ENCODE data around the gene PRLH.
A peak's percentile ranks its signal among the peaks of the same experiment; 100 is the strongest.

The PRLH gene

DNA sequence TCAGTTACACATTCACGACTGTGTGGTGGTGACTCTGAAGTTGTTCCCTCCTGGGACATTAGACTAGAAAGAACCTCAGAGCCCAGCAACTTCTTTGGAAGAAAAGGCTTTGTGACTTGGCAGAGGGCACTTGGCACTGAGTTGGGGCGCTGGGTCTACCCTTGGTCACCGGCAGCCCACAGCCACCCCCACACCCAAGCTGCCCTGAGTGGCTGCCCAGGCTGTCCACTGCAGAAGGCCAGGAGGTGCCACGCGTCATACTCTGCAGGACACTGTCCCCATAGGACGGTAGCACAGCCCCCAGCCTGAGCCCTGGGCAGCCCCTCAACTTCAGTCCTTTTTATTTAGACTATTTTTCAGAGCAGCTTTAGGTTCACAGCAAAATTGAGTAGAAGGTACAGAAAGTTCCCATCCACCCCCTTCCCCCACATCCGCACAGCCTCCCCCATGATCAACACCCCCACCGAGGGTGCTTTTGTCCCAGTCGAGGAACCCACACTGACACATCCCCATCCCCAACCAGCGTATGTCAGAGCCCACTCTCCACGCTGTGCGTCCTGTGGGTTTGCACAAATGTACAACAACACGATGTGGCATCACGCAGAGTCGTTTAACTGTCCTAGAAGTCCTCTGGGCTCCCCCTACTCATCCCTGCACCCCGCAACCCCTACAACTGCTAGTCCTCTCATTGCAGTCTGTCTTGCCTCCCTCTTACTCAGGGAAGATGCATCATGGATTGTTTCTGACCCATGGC is 1.1 kb downstream of the PRLH start:
- DNase-seq = no peak

- no peak for DNase-seq
These were observed 1.8 kb downstream of the PRLH start for GRCh38 chr2:237568121-237568660.

DNA sequence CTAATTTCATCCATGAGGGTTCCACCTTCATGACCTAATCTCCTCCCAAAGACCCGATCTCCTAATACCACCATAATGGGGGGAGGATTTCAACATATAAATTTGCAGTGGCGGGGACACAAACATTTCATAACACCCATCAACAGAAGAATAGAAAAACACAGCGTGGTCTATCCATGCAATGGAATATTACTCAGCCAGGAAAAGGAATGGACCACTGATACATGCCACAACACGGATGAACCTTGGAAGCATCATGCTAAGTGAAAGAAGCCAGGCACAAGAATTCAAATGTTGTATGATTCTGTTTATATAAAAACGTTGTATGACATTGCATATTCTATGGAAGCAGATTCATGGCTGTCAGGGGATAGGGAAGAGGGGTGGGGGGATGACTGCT is 2.7 kb downstream of the PRLH start:
- no peak for DNase-seq

DNA sequence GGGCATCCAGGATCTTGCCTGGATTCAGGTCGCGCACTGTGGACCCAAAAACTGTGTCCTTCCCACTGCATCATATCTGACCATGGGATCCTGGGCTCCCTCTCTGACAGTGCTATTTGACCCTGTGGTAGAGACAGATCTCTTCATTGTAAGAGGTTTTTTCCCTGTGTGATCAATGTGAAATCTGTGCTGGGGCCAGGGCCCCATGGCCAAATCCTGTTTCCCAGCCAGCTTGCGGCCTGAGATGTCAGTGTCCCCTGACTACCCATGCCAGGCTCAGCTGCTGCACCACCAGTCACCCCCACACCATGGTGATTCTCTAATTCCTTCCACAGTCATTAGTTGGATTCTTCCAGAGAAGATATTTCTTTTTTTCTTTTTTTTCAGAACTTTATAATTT is 3.5 kb downstream of the PRLH start:
- DNase-seq = no peak

DNA sequence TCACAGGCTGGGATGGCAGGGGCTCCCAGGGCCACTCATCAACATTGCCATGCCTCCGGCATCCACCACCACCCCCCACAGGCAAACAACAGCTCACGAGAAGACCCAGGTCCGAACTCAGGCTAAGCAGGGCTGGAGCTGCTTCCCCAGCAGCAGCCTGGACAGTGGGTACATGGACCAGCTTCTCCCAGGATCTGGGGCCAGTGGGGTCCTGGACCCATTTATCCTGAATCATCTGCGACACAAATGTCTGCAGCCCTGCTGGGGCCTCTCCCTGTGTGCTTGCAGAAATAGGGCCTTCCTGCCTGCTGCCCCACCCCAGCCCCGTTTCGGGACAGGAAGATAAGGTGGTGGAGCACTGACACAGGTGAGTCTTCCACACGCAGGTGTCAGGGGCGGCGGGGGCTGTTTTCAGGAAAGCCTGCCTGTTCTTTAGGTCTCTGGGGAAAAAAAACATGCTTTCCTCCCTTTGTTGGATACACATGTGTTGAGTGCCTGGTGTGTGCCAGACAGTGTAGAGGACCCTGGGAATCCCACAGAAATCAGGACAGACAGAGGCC is 4.5 kb downstream of the PRLH start:
- no peak for DNase-seq

DNA sequence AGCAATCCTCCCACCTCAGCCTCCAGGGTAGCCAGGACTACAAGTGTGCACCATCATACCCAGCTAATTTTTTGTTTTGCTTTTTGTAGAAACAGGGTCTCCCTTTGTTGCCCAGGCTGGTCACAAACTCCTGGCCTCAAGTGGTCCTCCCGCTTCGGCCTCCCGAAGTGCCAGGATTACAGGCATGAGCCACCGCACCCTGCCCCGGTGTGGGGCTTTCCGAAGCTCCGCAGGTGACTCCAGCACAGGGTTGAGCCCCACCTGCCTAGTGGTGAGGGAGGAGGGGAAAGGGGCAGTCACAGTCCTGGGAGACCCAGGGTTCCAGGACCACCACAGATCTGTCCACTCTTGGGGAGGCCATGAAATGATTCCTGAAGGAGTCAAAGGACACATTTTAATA is 5.2 kb downstream of the PRLH start:
- DNase-seq = no peak

DNA sequence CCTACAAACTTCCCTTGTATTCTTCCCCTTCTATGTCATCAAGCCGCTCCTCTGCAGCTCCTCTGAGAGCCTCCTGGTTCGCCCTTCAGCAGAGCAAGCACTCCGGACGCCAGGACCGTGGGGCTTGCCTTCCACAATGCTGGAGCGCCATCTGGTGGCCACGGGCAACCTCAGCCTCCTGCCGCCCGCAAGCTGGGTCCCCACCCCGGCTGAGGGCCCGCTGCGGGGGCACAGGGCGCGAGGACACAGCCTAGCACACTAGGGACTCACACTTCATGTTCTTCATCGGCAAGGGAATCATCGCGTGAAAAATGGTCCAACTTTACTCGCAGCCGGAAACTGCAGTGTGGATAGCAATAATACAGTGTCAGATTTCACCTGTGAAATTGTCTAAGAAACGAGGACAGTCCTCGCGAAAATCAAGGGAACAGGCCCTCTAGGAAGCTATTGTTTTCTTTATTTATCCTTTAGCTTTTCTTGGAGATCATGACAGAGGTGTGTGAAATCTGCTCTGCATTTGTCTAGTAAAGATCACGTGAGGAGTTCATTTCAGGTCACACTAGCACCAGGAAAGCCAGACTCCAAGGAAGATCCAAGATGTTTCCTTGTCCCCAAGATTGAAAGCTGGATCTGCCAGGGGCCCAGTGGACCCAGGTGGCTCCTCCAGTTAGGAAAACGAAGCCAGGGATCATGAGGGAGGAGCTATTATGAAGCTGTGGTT is 5.8 kb downstream of the PRLH start:
- DNase-seq = peak; percentile 91

DNA sequence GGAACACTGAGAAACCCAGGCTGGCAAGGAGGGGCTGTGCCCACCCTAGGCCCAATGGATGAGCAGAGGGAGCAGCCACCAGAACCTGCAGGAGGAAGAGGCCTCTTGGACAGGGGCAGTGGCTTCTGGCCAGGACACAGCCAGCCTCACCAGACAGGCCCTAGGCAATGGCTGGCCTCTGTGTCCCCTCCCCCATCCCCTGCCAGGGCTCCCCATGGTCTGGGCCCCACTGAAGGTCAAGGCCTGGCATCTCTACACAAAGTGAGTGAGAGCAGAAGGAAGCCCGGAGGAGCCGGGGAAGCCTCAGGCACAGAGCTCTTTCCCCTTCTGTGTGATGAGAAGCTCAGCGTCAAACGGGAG is 6.3 kb downstream of the PRLH start:
- no peak for DNase-seq

- no peak for DNase-seq
These were observed 7.5 kb downstream of the PRLH start for GRCh38 chr2:237573721-237574415.

GRCh38 chr2:237574467-237574866 is 8.1 kb downstream of the PRLH start:
- DNase-seq = no peak

- no peak for DNase-seq
These were observed 8.8 kb downstream of the PRLH start for GRCh38 chr2:237574894-237575868.

DNA sequence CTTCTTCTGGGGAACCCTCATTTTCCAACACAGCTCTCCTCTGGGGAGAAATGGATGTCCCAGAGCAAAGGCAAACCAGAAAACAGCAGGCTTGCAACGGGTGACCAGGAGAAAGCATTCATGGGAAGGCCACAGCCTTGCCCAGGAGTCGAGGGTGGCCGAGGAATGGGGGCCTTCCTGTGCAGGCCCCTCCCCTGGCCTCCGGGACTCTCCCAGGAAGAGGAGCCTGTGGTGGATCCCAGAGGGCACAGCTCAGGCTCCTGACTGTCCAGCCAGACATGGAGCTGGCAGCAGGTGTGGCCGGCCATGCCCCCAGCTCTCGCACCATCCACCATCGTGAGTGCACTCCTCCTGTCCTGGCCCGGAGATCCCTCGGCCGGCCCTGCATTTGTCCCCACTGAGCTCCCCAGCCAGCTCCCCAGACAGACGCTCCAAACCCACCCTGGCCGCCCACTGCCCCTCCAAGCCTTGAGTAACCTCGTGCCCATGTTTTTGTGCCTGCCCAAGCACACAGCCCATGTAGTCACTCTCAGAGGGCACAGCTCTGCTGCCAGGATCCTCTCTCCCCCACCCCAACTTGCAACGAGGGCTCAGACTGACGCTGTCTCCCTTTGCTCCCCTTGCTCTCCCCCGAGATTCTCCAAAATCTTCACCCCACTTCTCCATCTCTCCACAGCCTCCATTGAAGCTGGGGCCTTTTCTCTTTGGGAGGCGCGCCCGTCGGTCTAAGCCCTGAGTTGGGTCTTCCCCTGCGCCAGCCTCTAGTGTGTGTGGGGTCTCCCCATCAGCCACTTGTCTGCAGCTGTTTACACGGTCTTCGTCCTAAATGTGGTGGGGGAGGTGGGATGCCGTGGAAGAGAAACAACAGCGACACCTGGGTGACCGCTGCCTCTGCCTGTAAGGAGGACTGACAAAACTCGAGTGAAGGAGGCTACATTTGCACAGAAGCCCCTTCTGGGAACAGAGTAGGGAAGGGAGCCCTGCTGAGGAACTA is 9.8 kb downstream of the PRLH start:
- DNase-seq = no peak

DNA sequence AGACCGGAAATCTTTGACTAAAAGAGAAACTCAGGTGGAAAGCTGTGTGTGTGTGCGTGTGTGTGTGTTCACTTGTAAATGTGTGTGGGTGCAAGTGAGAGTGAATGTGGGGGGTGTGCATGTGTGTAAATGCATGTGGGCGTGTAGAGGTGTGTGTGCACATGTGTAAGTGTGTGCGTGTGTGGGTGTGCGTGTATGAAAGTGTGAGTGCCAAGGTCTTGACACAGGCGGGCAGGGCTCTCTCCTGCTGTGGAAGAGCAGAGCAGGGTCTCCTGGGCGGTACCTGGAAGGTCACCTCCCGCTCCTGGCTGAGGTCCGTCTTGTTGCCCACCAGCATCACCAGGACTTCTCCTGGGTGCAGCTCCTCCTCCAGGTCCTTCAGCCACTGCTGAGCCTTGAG is 10.6 kb downstream of the PRLH start:
- DNase-seq = no peak

GRCh38 chr2:237577458-237577857 is 11.1 kb downstream of the PRLH start:
- DNase-seq = no peak

- no peak for DNase-seq
These were observed 11.8 kb downstream of the PRLH start for GRCh38 chr2:237577956-237578870.

DNA sequence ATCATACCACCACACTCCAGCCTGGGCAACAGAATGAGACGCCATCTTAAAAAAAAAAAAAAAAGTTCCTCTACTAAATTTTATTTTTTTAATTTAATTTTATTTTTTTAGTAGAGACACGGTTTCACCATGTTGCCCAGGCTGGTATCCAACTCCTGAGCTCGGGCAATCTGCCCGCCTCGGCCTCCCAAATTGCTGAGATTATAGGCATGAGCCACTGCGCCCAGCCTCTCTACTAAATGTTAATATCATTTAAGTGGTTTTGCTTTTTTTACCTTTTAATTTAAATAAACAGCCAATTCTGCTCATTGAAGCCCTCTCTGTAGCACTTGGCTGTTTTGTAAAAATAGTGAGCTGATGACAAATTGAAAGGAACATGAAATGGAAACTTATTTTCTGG is 15.0 kb downstream of the PRLH start:
- no peak for DNase-seq

GRCh38 chr2:237581751-237582746 is 15.7 kb downstream of the PRLH start:
- DNase-seq = peak; percentile 79
